Measurements from ENCODE around the gene DCTN4. TPM values are rescaled to one million over a fixed set of nuclear protein-coding genes. Genes with fewer than 3 reads are reported as not detected.

Gene DCTN4
- total RNA-seq, 1 experiment from 2014 or later = 66.8 TPM

DNA sequence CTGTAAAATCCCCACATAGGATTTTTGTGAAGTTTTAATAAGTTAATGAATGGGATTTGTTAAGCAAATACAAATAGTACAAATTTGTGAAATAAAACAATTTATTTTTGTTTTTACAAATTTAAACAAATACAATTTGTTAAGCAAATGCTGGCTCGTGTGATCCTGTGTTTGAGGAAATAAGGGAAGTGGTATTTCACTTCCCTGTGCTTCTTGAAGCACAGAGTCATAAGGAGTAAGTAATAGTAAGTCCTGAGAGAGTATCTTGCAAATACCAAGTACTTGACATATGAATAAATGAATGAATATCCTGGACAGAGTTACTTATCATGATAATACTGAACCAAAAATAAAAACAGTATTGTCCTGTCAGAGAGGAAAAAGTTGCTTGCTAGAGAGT, 28.8 kb upstream of the DCTN4 start:
- intact Hi-C loops (cut with micrococcal nuclease; ENCODE audit: unreplicated experiment) (no loop called here), in situ Hi-C loops (cut with HindIII; ENCODE audit: low pct_unique_long_range_greater_than_20kb, low sequenced_read_pairs) (no loop called here)
- H3K36me3 ChIP-seq (ENCODE audit: control insufficient read depth, insufficient read depth, low read length) = no peaks in the 10 kb centered on the region

DNA sequence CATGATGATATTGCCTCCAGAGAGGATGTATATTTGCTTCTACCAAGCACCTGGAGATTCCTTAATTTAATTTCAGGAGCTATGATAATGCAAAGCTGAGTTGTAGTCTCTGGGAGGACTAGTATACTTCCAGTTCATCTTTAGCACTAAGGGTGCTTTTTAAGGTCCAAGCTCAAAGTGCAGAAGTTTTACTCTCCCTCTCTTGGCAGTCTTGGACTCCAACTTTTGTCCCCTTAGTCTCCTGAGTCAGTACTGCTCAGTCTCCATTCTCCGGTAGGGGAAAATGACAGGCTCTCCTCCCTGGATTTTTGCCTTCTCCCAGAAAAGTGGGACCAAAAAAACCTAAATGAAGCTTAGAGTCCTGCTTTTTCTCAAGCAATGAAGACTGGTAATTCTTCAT, 28.1 kb upstream of the DCTN4 start:
- Histone ChIP-seq H3K9me3 (ENCODE audit: control insufficient read depth, insufficient read depth, low read depth, low read length) (no peaks in the 10 kb centered on the region), H3K36me3 (ENCODE audit: control insufficient read depth, insufficient read depth, low read length) (no peaks in the 10 kb centered on the region), H3K27me3 (ENCODE audit: control insufficient read depth, insufficient read depth, low read length) (no peaks in the 10 kb centered on the region), H3K27ac (ENCODE audit: low read length) (peak overlapping the region; percentile 72), H3K4me3 (ENCODE audit: low read depth in 2 of 2, low read length in 2 of 2) (no peak overlapping the region), H3K4me1 (ENCODE audit: control insufficient read depth, insufficient read depth, low read length) (peaks cover 67% of the 10 kb centered on the region)
- ChIA-PET CTCF (interaction anchor here (0.8 kb wide), 1 partner anchor 59 kb away, joined by 4 read pairs; no protein-coding TSS in a partner anchor), POLR2A (interaction anchor here (0.7 kb wide), 1 partner anchor 354 kb away, joined by 3 read pairs; no protein-coding TSS in a partner anchor)
- DNase-seq (ENCODE audit: low read depth, low spot score) (no peak), ATAC-seq (no peak)
- BruUV-seq (replicated peaks) = no TSS peak
- TF ChIP-seq, protein P1, sequence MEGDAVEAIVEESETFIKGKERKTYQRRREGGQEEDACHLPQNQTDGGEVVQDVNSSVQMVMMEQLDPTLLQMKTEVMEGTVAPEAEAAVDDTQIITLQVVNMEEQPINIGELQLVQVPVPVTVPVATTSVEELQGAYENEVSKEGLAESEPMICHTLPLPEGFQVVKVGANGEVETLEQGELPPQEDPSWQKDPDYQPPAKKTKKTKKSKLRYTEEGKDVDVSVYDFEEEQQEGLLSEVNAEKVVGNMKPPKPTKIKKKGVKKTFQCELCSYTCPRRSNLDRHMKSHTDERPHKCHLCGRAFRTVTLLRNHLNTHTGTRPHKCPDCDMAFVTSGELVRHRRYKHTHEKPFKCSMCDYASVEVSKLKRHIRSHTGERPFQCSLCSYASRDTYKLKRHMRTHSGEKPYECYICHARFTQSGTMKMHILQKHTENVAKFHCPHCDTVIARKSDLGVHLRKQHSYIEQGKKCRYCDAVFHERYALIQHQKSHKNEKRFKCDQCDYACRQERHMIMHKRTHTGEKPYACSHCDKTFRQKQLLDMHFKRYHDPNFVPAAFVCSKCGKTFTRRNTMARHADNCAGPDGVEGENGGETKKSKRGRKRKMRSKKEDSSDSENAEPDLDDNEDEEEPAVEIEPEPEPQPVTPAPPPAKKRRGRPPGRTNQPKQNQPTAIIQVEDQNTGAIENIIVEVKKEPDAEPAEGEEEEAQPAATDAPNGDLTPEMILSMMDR (IDR thresholded peaks at IDR 0.05) = no peak
- no peak for TF ChIP-seq POLR2AphosphoS5 (IDR thresholded peaks at IDR 0.05; ENCODE audit: low read depth, low read length)
- TF ChIP-seq TCF7L2 (IDR thresholded peaks at IDR 0.05; ENCODE audit: low read depth, low read length) = no peak
- TF ChIP-seq, protein P2, sequence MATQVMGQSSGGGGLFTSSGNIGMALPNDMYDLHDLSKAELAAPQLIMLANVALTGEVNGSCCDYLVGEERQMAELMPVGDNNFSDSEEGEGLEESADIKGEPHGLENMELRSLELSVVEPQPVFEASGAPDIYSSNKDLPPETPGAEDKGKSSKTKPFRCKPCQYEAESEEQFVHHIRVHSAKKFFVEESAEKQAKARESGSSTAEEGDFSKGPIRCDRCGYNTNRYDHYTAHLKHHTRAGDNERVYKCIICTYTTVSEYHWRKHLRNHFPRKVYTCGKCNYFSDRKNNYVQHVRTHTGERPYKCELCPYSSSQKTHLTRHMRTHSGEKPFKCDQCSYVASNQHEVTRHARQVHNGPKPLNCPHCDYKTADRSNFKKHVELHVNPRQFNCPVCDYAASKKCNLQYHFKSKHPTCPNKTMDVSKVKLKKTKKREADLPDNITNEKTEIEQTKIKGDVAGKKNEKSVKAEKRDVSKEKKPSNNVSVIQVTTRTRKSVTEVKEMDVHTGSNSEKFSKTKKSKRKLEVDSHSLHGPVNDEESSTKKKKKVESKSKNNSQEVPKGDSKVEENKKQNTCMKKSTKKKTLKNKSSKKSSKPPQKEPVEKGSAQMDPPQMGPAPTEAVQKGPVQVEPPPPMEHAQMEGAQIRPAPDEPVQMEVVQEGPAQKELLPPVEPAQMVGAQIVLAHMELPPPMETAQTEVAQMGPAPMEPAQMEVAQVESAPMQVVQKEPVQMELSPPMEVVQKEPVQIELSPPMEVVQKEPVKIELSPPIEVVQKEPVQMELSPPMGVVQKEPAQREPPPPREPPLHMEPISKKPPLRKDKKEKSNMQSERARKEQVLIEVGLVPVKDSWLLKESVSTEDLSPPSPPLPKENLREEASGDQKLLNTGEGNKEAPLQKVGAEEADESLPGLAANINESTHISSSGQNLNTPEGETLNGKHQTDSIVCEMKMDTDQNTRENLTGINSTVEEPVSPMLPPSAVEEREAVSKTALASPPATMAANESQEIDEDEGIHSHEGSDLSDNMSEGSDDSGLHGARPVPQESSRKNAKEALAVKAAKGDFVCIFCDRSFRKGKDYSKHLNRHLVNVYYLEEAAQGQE (IDR thresholded peaks at IDR 0.05; ENCODE audit: insufficient read depth in 1 of 2, low read depth in 2 of 2, low read length in 1 of 2) = no peak
- no peak for TF ChIP-seq SIN3A (IDR thresholded peaks at IDR 0.05; ENCODE audit: borderline replicate concordance, insufficient read depth, low read depth, low read length)
- in situ Hi-C loops (cut with HindIII; ENCODE audit: low pct_unique_long_range_greater_than_20kb, low sequenced_read_pairs) (no loop called here), intact Hi-C loops (cut with micrococcal nuclease; ENCODE audit: unreplicated experiment) (no loop called here)

More for the DNA sequence above, 28.8 kb upstream of the DCTN4 start:
- peaks cover 59% of the 10 kb centered on the region for H3K4me1 ChIP-seq (ENCODE audit: control insufficient read depth, insufficient read depth, low read length)
- no peaks in the 10 kb centered on the region for H3K9me3 ChIP-seq (ENCODE audit: control insufficient read depth, insufficient read depth, low read depth, low read length)
- CTCF ChIA-PET = no interaction called here
- H3K4me3 ChIP-seq (ENCODE audit: low read depth in 2 of 2, low read length in 2 of 2) = no peak overlapping the region
- ATAC-seq = no peak
- no peaks in the 10 kb centered on the region for H3K27me3 ChIP-seq (ENCODE audit: control insufficient read depth, insufficient read depth, low read length)
- TF ChIP-seq, protein P2 (IDR thresholded peaks at IDR 0.05; ENCODE audit: insufficient read depth in 1 of 2, low read depth in 2 of 2, low read length in 1 of 2) = no peak
- TF ChIP-seq, protein P1 (IDR thresholded peaks at IDR 0.05) = no peak
- no peak for TF ChIP-seq POLR2AphosphoS5 (IDR thresholded peaks at IDR 0.05; ENCODE audit: low read depth, low read length)
- no peak for TF ChIP-seq SIN3A (IDR thresholded peaks at IDR 0.05; ENCODE audit: borderline replicate concordance, insufficient read depth, low read depth, low read length)
- TF ChIP-seq TCF7L2 (IDR thresholded peaks at IDR 0.05; ENCODE audit: low read depth, low read length) = no peak
- BruUV-seq (replicated peaks) = no TSS peak
- no peak for DNase-seq (ENCODE audit: low read depth, low spot score)
- POLR2A ChIA-PET = interaction anchor here (0.7 kb wide), 1 partner anchor 354 kb away, joined by 3 read pairs; no protein-coding TSS in a partner anchor
- H3K27ac ChIP-seq (ENCODE audit: low read length) = peak overlapping the region; percentile 72

Measured in Panc1 (cell line).